Ishikawa (cell line): Measurements from ENCODE around the gene ABAT.

Source experiments
- EGR1 ChIP-seq: IDR thresholded peaks from 2 replicates; pipeline ENCODE4 v1.6.1; 2012
- NFIC ChIP-seq: IDR thresholded peaks from 2 replicates; pipeline ENCODE4 v1.6.1; 2012
- TAF1 ChIP-seq: IDR thresholded peaks from 2 replicates; pipeline ENCODE4 v1.6.1; 2012; ENCODE audit warnings: low read depth, mild to moderate bottlenecking
- TF ChIP-seq, protein P1 (sequence below): IDR thresholded peaks from 2 replicates; pipeline ENCODE4 v1.6.1; 2012

DNA sequence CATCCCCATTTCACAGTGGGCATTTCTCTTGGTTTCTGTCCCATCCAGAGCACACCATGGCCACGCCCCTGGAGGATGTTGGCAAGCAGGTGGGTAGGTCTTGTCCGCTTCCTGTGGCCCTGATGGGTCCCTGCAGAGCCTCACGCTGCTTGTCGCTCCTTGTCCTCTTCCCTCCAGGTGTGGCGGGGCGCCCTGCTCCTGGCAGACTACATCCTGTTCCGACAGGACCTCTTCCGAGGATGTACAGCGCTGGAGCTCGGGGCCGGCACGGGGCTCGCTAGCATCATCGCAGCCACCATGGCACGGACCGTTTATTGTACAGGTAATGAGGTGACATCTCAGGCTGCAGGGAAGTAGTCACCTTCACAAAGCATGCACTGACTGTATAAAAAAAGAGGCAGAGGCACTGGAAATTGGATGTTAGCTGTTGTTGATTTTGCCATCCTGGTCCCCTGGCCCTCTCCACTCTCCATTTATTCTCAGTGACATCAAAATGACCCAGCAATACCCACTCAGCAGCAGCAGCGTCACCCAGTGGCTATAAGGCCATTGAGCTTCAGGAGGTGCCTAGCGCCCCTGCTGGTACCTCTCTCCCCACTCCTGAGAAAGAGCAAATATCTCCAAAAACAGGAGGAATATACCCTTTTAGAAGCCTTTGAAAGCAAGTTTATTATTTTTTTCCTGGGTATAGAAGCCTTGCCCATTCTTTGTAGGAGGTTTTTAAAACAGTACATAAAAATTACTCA lies 39.3 kb upstream of the ABAT start:
- TF ChIP-seq NFIC, result no peak
- TF ChIP-seq EGR1, result no peak
- TF ChIP-seq, protein P1, sequence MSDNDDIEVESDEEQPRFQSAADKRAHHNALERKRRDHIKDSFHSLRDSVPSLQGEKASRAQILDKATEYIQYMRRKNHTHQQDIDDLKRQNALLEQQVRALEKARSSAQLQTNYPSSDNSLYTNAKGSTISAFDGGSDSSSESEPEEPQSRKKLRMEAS, result no peak
- TF ChIP-seq TAF1, result no peak
